ENCODE measurements around the gene RAB14. TPM values are rescaled to one million over a fixed set of nuclear protein-coding genes. Genes with fewer than 3 reads are reported as not detected.

The RAB14 gene
- polyA plus RNA-seq, 1 of the 3 experiments (the other 2 are of a cell fraction): 17.4 TPM

DNA sequence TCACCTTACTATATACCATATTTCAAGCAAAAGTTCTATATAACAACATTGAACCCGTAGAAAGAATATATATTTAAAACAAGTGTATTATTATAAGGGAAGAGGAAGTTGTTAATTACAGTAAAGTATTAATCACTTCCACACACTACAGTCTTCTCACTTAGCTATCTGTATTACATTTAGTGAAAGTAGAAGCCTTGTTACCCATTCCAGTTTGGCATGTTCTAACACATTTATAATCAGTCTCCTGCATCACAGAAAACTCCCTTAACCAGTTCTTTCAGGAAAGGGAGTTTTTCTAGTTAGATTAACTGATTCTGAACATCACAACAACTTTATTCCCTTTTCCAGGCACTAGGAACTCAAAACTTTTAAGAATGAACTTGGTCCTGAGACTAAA is 6.9 kb downstream of the RAB14 start:
- CTCF ChIA-PET: no interaction called here
- Histone ChIP-seq H3K27me3 (ENCODE audit: insufficient read depth) (no peaks in the 10 kb centered on the region), H3K9me2 (no peaks in the 10 kb centered on the region), H3F3A (replicated peaks; ENCODE audit: insufficient read depth) (peaks cover 25% of the 10 kb centered on the region), H3K4me1 (ENCODE audit: control insufficient read depth in 1 of 2, insufficient read depth in 2 of 2, low read depth in 1 of 2, low read length in 1 of 2) (peaks cover 24 to 46% of the 10 kb centered on the region in 2 experiments; a peak in 3 of 4 replicates), H3K4me3 (ENCODE audit: low read depth in 2 of 2, low read length in 1 of 2) (no peak overlapping the region), H3K79me2 (ENCODE audit: insufficient read depth) (peaks cover 100% of the 10 kb centered on the region), H4K20me1 (ENCODE audit: insufficient read depth) (peaks cover 100% of the 10 kb centered on the region), H3K9me3 (no peaks in the 10 kb centered on the region), H3K9ac (no peak overlapping the region), H3K4me2 (peak overlapping the region; percentile 29; the same call in 1 of the 2 replicates), H2AFZ (ENCODE audit: low read depth) (no peak overlapping the region), H3K36me3 (replicated peaks in 1 of 2; ENCODE audit: control insufficient read depth in 1 of 2, insufficient read depth in 2 of 2, low read length in 1 of 2) (peaks cover 2 to 16% of the 10 kb centered on the region in 2 experiments), H3K27ac (ENCODE audit: low read depth in 2 of 2, low read length in 1 of 2) (no peak overlapping the region; a peak in 1 of 4 replicates)
- WGBS (ENCODE audit: low lambda C conversion rate): 89% methylated on average over 1 of the region's 1 CpG
- TF ChIP-seq RXRA (IDR thresholded peaks at IDR 0.05; ENCODE audit: borderline replicate concordance, low read depth): no peak
- TF ChIP-seq MXI1 (IDR thresholded peaks at IDR 0.05; ENCODE audit: low read depth, low read length): no peak
- no peak for TF ChIP-seq SMC3 (IDR thresholded peaks at IDR 0.05; ENCODE audit: low read depth, low read length)
- no peak for TF ChIP-seq GABPA (IDR thresholded peaks at IDR 0.05; ENCODE audit: low read depth)
- TF ChIP-seq, protein P1, sequence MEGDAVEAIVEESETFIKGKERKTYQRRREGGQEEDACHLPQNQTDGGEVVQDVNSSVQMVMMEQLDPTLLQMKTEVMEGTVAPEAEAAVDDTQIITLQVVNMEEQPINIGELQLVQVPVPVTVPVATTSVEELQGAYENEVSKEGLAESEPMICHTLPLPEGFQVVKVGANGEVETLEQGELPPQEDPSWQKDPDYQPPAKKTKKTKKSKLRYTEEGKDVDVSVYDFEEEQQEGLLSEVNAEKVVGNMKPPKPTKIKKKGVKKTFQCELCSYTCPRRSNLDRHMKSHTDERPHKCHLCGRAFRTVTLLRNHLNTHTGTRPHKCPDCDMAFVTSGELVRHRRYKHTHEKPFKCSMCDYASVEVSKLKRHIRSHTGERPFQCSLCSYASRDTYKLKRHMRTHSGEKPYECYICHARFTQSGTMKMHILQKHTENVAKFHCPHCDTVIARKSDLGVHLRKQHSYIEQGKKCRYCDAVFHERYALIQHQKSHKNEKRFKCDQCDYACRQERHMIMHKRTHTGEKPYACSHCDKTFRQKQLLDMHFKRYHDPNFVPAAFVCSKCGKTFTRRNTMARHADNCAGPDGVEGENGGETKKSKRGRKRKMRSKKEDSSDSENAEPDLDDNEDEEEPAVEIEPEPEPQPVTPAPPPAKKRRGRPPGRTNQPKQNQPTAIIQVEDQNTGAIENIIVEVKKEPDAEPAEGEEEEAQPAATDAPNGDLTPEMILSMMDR (IDR thresholded peaks at IDR 0.05): no peak
- no peak for TF ChIP-seq YY1 (IDR thresholded peaks at IDR 0.05; ENCODE audit: low read depth)
- TF ChIP-seq, protein P2, sequence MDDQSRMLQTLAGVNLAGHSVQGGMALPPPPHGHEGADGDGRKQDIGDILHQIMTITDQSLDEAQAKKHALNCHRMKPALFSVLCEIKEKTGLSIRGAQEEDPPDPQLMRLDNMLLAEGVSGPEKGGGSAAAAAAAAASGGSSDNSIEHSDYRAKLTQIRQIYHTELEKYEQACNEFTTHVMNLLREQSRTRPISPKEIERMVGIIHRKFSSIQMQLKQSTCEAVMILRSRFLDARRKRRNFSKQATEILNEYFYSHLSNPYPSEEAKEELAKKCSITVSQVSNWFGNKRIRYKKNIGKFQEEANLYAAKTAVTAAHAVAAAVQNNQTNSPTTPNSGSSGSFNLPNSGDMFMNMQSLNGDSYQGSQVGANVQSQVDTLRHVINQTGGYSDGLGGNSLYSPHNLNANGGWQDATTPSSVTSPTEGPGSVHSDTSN (IDR thresholded peaks at IDR 0.05): no peak
- TF ChIP-seq NFIC (IDR thresholded peaks at IDR 0.05; ENCODE audit: borderline replicate concordance): no peak
- no peak for TF ChIP-seq SIN3A (IDR thresholded peaks at IDR 0.05; ENCODE audit: borderline replicate concordance, low read depth, low read length)
- TF ChIP-seq JUND (IDR thresholded peaks at IDR 0.05): no peak
- no peak for TF ChIP-seq NRF1 (IDR thresholded peaks at IDR 0.05; ENCODE audit: low read depth, low read length)
- no peak for TF ChIP-seq FOXJ3 (CRISPR knock-in tag; IDR thresholded peaks at IDR 0.05)
- no peak for TF ChIP-seq TEAD4 (IDR thresholded peaks at IDR 0.05; ENCODE audit: borderline replicate concordance, insufficient read depth)
- TF ChIP-seq RAD21 (IDR thresholded peaks at IDR 0.05; ENCODE audit: low read length): no peak
- TF ChIP-seq, protein P3, sequence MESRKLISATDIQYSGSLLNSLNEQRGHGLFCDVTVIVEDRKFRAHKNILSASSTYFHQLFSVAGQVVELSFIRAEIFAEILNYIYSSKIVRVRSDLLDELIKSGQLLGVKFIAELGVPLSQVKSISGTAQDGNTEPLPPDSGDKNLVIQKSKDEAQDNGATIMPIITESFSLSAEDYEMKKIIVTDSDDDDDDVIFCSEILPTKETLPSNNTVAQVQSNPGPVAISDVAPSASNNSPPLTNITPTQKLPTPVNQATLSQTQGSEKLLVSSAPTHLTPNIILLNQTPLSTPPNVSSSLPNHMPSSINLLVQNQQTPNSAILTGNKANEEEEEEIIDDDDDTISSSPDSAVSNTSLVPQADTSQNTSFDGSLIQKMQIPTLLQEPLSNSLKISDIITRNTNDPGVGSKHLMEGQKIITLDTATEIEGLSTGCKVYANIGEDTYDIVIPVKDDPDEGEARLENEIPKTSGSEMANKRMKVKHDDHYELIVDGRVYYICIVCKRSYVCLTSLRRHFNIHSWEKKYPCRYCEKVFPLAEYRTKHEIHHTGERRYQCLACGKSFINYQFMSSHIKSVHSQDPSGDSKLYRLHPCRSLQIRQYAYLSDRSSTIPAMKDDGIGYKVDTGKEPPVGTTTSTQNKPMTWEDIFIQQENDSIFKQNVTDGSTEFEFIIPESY (IDR thresholded peaks at IDR 0.05; ENCODE audit: borderline replicate concordance, low read depth): no peak
- POLR2A ChIA-PET: no interaction called here
- DNase-seq: no peak

Measured in SK-N-SH (cell line).